GM18508 (cell line): ENCODE measurements around the gene SLC17A3.

Source experiments
- ATAC-seq: cut with Tn5 transposase; IDR thresholded peaks from one replicate; pipeline ENCODE4 v1.9.1; 2021; ENCODE audit warnings: moderate number of reproducible peaks; ENCODE audit not compliant: insufficient read depth, unreplicated experiment

Gene SLC17A3

GRCh38 chr6:25892877-25893276, 18.8 kb upstream of the SLC17A3 start:
- no peak for ATAC-seq

GRCh38 chr6:25889877-25890853, 16.1 kb upstream of the SLC17A3 start:
- ATAC-seq: no peak

DNA sequence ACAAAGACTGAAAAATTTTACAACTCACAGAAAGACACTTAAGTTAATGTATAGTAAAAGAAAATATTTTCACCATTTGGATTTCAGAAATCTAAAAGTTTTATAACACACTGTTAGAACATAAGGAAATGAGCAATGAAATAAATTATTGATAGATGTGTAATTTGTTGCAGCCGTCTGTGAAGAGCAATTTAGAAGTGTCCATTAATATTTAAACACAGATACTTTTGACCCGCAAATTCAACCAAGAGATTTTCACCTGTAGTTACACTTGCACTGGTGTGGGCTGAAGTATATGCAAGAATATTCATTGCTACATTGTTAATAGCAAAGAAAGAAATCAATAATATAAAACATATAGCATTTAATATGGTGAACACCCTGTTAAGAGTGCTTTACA, 14.6 kb upstream of the SLC17A3 start:
- no peak for ATAC-seq

- ATAC-seq: no peak
Observed at GRCh38 chr6:25886066-25886465, 12.0 kb upstream of the SLC17A3 start.

DNA sequence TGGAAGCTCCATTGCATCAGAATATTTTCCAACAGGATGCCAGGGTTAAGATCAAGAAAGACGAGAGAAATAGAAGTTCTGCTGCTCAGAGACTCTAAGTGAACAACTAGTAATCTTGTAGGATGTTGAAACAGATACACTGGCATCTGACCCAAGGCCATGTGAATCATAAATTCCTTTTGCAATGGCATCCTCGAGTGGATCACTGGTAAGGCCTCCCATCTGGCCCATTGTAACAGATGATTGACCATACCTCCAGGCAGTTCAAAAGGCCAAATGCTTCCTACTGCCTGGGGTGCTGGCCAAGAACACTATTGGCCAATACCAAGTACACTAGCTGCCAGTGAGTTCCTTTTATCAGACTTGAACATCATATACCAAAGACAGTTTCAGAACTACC, 9.9 kb upstream of the SLC17A3 start:
- no peak for ATAC-seq

- no peak for ATAC-seq
Observed at GRCh38 chr6:25883536-25883935, 9.5 kb upstream of the SLC17A3 start.

DNA sequence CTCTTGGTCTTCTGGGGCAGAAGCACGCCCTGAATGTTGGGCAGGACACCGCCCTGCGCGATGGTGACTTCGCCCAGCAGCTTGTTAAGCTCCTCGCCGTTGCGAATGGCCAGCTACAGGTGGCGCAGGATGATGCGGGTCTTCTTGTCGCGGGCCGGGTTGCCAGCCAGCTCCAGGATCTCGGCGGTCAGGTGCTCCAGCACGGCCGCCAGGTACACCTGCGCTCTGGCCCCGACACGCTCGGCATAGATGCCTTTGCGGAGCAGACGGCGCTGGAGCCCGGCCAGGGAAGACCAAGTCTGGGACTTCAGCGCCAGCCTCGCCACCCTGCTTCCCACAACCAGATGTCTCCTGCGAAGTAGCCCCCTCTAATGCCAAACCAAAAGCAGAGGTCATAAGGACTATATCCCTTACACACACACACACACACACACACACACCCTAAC, 8.0 kb upstream of the SLC17A3 start:
- ATAC-seq: no peak

- ATAC-seq: no peak
Observed at GRCh38 chr6:25880601-25881000, 6.6 kb upstream of the SLC17A3 start.

- ATAC-seq: no peak
Observed at GRCh38 chr6:25878721-25879322, 4.8 kb upstream of the SLC17A3 start.

- no peak for ATAC-seq
Observed at GRCh38 chr6:25875926-25876602, 2.0 kb upstream of the SLC17A3 start.

DNA sequence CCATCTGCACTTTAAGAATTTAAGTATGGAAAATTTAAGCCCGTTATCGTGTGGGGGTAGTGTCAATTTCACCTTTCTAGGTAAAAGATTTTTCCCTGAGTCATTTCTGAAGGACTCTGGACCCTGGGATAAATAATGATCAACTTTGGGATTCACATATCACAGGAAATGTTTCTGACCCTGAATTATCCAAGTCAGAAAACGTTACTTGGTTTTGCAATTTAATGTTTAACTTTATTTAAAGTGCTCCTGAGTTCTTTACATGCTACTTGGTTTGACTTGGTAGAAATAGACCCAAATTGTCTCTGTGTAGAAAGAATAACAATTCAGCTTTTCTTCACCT, 1.5 kb upstream of the SLC17A3 start:
- no peak for ATAC-seq

- ATAC-seq: no peak
Observed at GRCh38 chr6:25874822-25875562, 949 bp upstream of the SLC17A3 start.

DNA sequence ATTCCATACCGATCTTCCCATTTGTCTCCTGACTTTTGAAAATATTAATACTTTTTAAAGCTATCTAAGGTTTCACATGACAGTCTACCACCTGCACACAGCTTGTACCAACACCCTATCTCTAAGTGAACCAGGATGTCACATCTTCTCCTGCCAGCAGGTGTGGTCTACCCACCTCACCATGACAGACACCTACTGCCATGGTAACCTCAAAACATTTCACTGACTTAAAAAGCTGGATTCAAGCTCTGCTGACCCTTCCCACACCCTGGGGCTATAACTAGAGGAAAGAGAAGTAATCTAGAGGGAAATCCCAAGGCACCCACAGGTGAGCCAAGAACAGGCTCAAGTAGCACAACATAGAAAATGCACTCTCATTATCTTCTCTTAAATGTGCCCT, 1.2 kb downstream of the SLC17A3 start:
- ATAC-seq: no peak

- no peak for ATAC-seq
Observed at GRCh38 chr6:25869840-25870239, 4.2 kb downstream of the SLC17A3 start.

DNA sequence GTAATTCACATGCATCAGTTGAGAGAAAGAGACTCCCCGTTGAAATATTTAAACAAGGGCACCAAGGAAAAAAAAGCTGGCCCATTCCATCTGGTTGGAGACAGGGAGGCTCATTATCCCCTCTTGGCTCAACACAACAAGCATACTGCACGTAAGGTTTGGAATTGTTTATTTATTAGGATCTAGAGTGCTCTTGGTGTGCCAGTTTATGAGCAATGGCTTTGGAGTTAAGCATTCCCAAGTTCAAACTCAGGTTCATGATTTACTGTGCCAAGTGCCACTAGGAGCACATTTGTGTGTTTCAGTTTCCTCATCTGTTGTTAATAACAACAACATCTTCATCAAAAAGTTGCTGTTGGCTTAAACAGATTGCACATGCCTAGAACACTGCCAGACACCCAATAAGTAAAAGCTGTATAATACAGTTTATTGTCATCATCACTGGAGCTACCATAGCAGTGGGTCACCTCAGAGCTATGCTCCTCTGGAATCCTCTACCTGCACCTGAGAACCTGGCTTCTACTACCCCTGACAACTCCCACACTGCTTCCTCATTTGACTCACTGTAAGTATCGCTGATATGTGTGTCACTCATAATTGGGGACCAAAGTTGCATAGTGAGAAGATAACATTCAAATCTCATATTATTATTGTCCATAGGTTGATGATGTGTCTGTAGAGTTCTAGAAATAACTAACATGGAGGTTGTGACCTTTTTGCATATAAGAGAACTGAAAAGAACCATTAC, 5.4 kb downstream of the SLC17A3 start:
- ATAC-seq: no peak

GRCh38 chr6:25866011-25866410, 8.0 kb downstream of the SLC17A3 start:
- no peak for ATAC-seq

GRCh38 chr6:25863360-25863759, 10.7 kb downstream of the SLC17A3 start:
- ATAC-seq: no peak

GRCh38 chr6:25862199-25862598, 11.8 kb downstream of the SLC17A3 start:
- ATAC-seq: no peak

- no peak for ATAC-seq
Observed at GRCh38 chr6:25852756-25853155, 21.3 kb downstream of the SLC17A3 start.

DNA sequence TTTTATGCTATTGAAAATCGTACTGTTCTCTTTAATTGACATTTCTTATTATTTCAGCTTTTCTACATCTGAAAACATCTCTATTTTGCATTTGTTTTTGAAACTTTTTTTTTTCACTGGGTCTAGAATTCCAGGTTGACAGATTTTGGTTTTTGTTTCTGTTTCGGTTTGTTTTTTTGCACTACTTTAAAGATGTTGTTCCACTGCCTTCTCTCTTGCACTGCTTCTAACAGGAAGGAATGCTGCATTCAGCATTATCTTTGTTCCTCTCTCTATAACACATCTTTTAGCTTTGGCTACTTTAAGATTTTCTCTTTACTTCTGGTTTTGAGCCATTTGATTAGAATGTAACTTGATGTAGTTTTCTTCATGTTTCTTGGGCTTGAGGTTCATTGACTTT, 22.1 kb downstream of the SLC17A3 start:
- ATAC-seq: no peak
